Small intestine (tissue), 7 donors: ENCODE data around the gene TET2. TPM values are rescaled to one million over a fixed set of nuclear protein-coding genes. Genes with fewer than 3 reads are reported as not detected.

Experiments
- DNase-seq, 2 donors: peaks; one replicate each; pipeline versions ENCODE4 v3.0.0 to v3.0.0-alpha.2; 2013
- FAIRE-seq: peaks from 2 replicates; lab custom pipeline; 2012; peaks lifted over from hg19 to GRCh38; lab: Jason Lieb, UNC
- H3K27ac ChIP-seq, 3 donors: one replicate each; pipeline ENCODE4 v1.5.1; 2013; ENCODE audit warnings: low read length in 2 of 3, mild to moderate bottlenecking in 2 of 3, control low read depth in 1 of 3, inconsistent platforms in 1 of 3, low read depth in 1 of 3, moderate library complexity in 1 of 3
- H3K27me3 ChIP-seq, 3 donors: one replicate each; pipeline ENCODE4 v1.6.1; 2013; ENCODE audit warnings: low read length in 3 of 3, inconsistent platforms in 1 of 3; ENCODE audit not compliant: control insufficient read depth in 3 of 3, insufficient read depth in 3 of 3
- H3K36me3 ChIP-seq, 3 donors: one replicate each; pipeline ENCODE4 v1.6.1; 2013; ENCODE audit warnings: low read length in 3 of 3, inconsistent platforms in 1 of 3, low read depth in 1 of 3, mild to moderate bottlenecking in 1 of 3, moderate library complexity in 1 of 3; ENCODE audit not compliant: control insufficient read depth in 3 of 3, insufficient read depth in 2 of 3
- H3K4me1 ChIP-seq, 3 donors: one replicate each; pipeline ENCODE4 v1.6.1; 2013; ENCODE audit warnings: low read length in 2 of 3, inconsistent platforms in 1 of 3, low read depth in 1 of 3, mild to moderate bottlenecking in 1 of 3, moderate library complexity in 1 of 3; ENCODE audit not compliant: control insufficient read depth in 3 of 3, insufficient read depth in 2 of 3
- H3K4me3 ChIP-seq, 3 donors: one replicate each; pipeline ENCODE4 v1.5.1; 2013; ENCODE audit warnings: low read length in 3 of 3, control low read depth in 1 of 3, inconsistent platforms in 1 of 3, low read depth in 1 of 3, mild to moderate bottlenecking in 1 of 3, moderate library complexity in 1 of 3
- H3K9me3 ChIP-seq, 2 donors: one replicate each; pipeline ENCODE4 v1.6.1; 2013; ENCODE audit warnings: low read depth in 1 of 2, low read length in 1 of 2; ENCODE audit not compliant: control insufficient read depth in 2 of 2, insufficient read depth in 1 of 2
- WGBS, 3 donors: extraction: QIAGEN DNeasy Blood & Tissue Kit; methylation state at CpG; one replicate each; pipeline ENCODE4 v1.1.7; 2013; 5-methylcytosine and 5-hydroxymethylcytosine counted together
- polyA plus RNA-seq, 4 donors: library from polyadenylated mRNA; stranded (reverse) in 3 of 4; unstranded in 1 of 4; fragments of 200-250 nt in 3 of 4; fragments of 120-200 nt in 1 of 4; gene quantifications; one replicate each; pipeline versions ENCODE4 v1.2.1 to v1.2.3, GENCODE V29; 2013
- donor health status: healthy with polysubstance abuse.
- donor health status: control.
- donor health status: control.
- donor health status: Bipolar disorder and iron deficiency.
- donor health status: healthy.

Gene TET2
- polyA plus RNA-seq, 4 donors = 3.0 to 18.9 (median 4.6) TPM

DNA sequence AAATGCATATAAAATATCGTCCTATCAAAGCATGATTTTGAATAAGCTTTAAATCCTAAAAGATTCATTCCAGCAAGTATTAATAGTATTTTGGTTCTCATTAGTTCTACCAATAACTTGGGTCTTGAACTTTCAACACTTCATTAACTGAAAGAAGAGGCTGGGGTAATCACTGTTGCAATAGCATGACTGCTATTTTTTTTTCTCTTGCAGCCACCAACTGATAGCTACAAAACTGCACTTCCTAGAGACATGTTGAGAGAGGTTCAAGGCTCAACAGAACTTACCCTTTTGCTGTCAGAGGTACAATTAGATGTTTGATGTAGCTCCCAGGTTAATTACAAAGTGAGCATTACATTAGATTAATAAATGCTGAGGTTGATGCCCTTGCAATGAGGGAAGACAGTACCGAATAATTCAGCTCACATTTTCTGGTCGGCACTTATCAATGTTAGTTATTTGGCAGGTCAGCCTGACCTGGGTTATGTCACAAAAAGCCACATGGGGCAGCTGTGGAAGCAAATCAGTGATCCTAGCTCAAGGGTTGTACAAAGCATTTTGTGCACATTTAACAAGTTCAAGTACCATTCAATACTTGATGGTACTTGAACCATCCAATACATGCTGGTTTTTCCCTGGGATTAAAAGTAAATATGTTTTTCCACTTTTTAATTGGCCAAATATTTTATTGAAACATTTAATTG, 29.9 kb upstream of the TET2 start:
- H3K4me3 ChIP-seq = no peak overlapping the region
- 80 to 84% (median 82%) methylated on average over 3 of the region's 3 CpGs for WGBS, 3 donors
- FAIRE-seq (no peak), DNase-seq (no peak)
- no peaks in the 10 kb centered on the region for H3K36me3 ChIP-seq
- H3K27ac ChIP-seq = no peak overlapping the region
- no peaks in the 10 kb centered on the region for H3K9me3 ChIP-seq
- H3K4me1 ChIP-seq = no peaks in the 10 kb centered on the region
- H3K27me3 ChIP-seq = no peaks in the 10 kb centered on the region

DNA sequence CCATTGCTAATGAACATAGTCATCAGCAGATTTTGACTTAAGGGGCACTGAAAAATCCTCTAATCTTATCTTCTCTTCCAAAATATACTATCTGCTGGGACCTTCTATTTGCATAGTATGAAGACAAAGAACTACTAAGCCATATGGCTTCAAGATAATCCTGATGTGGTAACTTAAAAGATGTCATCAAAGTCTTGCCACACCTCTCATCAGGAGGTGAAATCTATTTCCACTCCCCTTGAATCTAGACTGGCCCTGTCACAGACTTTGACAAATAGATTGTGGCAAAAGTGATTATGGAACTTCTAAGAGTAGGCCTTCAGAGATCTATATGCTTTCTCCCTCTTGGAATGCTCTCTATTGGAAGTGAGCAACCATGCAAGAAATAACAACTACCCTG, 27.3 kb upstream of the TET2 start:
- Histone ChIP-seq H3K36me3 (no peaks in the 10 kb centered on the region), H3K9me3 (peaks cover 0 to 3% of the 10 kb centered on the region in 2 donors), H3K27me3 (no peaks in the 10 kb centered on the region), H3K4me3 (no peak overlapping the region), H3K4me1 (no peaks in the 10 kb centered on the region), H3K27ac (no peak overlapping the region)
- FAIRE-seq (no peak), DNase-seq (no peak)

DNA sequence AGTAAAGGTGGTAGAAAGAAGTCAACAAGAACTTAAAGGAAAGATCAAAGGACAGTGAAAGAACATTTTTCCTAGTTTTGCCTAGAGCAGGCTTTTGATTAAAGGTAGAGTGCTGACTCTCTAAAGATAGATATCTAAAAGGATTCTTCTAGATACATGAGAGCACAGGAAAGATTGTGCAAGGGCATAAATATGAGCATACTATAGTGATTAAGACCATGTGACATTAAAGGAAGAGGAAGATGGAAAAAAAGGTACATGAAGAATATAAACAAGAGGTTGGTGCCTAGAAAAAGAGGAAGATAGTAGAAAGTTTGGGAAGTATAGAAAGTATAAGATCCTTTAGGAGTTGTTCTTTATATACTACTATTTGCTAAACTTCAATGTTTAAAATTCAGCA, 26.1 kb upstream of the TET2 start:
- Histone ChIP-seq H3K9me3 (peaks cover 0 to 3% of the 10 kb centered on the region in 2 donors), H3K4me1 (no peaks in the 10 kb centered on the region), H3K4me3 (no peak overlapping the region), H3K36me3 (no peaks in the 10 kb centered on the region), H3K27me3 (no peaks in the 10 kb centered on the region), H3K27ac (no peak overlapping the region)
- DNase-seq = no peak
- no peak for FAIRE-seq

DNA sequence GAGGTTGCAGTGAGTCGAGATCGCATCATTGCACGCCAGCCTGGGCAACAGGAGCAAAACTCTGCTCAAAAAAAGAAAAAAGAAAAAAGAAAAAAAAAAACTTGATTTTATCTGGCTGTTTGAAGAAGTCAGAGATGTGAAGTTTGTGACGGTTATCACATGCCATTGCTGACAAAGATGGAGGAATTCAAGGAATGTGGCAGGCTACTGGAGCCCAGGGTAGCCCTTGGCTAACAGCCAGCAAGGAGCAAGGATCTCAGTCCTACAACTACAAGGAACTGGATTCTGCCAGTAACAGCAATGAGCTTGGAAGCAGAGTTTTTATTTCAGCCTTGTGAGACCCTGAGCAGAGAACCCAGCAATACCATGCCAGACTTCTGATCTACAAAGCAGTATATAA, 24.3 kb upstream of the TET2 start:
- FAIRE-seq (no peak), DNase-seq (no peak)
- H3K27ac ChIP-seq = no peak overlapping the region
- no peak overlapping the region for H3K4me3 ChIP-seq
- WGBS, 3 donors = 74 to 89% (median 81%) methylated on average over 4 of the region's 4 CpGs
- no peaks in the 10 kb centered on the region for H3K4me1 ChIP-seq
- H3K36me3 ChIP-seq = no peaks in the 10 kb centered on the region
- no peaks in the 10 kb centered on the region for H3K27me3 ChIP-seq
- peaks cover 0 to 3% of the 10 kb centered on the region in 2 donors for H3K9me3 ChIP-seq

DNA sequence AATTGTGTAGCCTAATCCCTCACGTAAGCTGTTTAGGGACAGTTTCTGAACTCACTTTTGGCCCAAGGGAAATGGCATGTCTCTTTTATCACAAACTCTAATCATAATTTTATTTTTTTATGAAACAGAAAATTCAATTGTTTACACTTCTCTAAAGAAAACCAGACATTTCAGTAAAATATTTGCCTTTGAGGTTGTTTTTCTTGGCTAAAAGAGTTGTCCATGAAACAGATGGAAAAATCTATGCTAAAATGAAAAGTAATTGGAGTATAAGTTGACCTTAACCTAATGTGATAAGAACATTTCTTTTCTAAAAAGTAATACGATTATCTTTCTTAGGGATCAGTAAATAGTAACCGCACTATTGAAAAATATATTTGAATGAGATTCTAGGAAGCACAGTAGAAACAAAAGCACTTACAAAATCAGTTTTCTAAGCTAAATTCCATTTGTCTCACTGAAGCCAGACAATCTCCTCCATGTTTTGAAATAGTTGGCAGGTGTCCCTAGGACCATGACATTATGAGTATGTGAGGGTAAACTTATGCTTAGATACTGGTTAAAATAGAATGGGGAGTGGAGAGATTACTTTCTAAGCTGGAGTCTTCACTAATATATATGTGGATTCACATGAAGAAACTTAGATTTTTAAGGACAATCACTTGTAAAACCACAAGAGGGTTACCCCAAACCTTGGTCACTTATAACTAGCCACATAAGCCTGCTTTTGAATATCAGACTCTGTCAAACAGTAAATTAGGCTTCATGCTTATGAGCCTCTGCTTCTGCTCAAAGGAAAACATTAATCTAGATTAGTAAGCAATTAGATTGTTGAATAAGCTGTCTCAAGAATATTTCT, 20.1 kb upstream of the TET2 start:
- DNase-seq (no peak), FAIRE-seq (no peak)
- Histone ChIP-seq H3K36me3 (no peaks in the 10 kb centered on the region), H3K4me3 (no peak overlapping the region), H3K27me3 (no peaks in the 10 kb centered on the region), H3K4me1 (no peaks in the 10 kb centered on the region), H3K9me3 (peaks cover 0 to 3% of the 10 kb centered on the region in 2 donors), H3K27ac (no peak overlapping the region)
- WGBS, 3 donors = 86 to 94% (median 87%) methylated on average over 3 of the region's 3 CpGs

DNA sequence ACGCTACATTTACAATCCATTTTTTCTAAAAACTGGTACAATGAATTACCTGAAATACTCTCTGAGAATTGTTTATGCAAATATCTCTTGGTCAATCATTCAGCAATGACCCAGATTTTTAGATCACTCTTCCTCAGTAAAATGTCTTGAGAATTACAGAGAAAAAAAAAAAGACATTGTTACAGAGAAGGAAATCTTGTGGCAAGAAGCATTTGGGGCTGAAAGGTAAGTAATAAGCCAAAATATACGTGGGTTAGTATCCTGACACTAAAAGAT, 19.6 kb upstream of the TET2 start:
- 76 to 79% (median 77%) methylated on average over 2 of the region's 2 CpGs for WGBS, 3 donors
- H3K4me1 ChIP-seq = no peaks in the 10 kb centered on the region
- FAIRE-seq = no peak
- peaks cover 0 to 3% of the 10 kb centered on the region in 2 donors for H3K9me3 ChIP-seq
- no peaks in the 10 kb centered on the region for H3K27me3 ChIP-seq
- H3K36me3 ChIP-seq = no peaks in the 10 kb centered on the region
- H3K27ac ChIP-seq = no peak overlapping the region
- no peak for DNase-seq
- no peak overlapping the region for H3K4me3 ChIP-seq

DNA sequence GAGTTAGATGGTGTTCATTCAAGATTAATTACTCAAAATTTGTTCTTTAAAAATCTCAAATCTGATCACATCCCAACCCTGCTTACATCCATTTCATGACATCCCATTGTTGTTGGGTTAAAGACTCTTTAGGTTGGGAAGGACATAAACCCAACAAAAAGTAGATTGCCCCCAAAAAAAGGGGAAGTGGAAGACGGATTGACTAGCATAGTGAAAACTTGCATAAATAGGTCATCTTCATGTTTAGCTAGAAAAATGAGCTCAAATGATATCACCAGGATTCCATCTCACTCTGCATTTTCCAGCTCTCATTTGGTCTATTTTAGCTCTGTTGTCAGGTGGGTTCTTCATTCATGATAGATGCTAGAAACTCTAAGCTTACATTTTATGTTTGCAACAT, 18.5 kb upstream of the TET2 start:
- Histone ChIP-seq H3K9me3 (no peaks in the 10 kb centered on the region), H3K27ac (no peak overlapping the region), H3K4me1 (no peaks in the 10 kb centered on the region), H3K36me3 (no peaks in the 10 kb centered on the region), H3K4me3 (no peak overlapping the region), H3K27me3 (no peaks in the 10 kb centered on the region)
- 62 to 71% (median 70%) methylated on average over 1 of the region's 1 CpG for WGBS, 3 donors
- no peak for DNase-seq
- FAIRE-seq = no peak

DNA sequence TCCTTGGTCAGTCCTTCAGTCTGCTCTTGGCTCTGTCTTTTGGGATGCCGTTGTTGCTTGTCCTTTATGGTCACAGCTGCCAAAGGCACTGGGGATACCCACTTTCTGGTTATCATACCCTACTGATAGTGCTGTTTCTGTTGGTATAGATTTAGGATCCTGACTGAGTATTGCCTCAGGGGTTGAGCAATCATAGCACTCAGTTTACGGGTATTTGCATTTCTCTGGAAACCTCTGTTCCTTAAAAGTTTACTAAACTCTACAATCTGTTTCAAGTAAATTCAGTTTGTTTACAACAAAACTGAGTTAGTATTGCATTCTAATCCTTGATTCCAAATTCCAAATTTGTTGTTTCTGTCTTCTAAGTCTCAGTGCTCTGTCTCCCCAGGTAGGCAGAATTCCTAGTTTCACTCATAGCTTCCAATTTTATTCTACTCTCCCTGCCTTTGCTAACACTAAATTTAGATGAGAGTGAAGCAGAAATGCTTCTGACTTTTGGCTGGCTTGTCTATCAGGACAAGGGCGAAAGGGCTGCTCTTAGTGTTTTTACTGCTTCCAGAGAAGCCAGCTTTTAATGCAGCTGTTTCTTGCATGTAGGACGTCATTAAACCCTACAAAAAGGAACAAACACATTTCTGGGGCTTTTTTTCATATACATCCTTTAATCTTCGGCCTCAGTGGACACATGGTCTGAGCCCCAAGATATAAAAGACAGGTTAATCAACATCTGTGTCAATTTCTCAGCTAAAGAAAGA, 17.2 kb upstream of the TET2 start:
- H3K4me3 ChIP-seq = no peak overlapping the region
- no peaks in the 10 kb centered on the region for H3K9me3 ChIP-seq
- no peak overlapping the region for H3K27ac ChIP-seq
- 73 to 79% (median 76%) methylated on average over 5 of the region's 5 CpGs for WGBS, 3 donors
- FAIRE-seq (no peak), DNase-seq (no peak)
- H3K36me3 ChIP-seq = no peaks in the 10 kb centered on the region
- H3K27me3 ChIP-seq = no peaks in the 10 kb centered on the region
- no peaks in the 10 kb centered on the region for H3K4me1 ChIP-seq
